Liver (tissue), 9 donors: Measurements from ENCODE around the gene PIAS4. TPM values are rescaled to one million over a fixed set of nuclear protein-coding genes. Genes with fewer than 3 reads are reported as not detected.

Experiments
- DNase-seq: peaks from one replicate; pipeline ENCODE4 v3.0.0-alpha.2; 2017; ENCODE audit warnings: low spot score
- H3K27ac ChIP-seq, 2 donors: one replicate each; pipeline ENCODE4 v1.7.0; 2013; ENCODE audit warnings: inconsistent platforms in 2 of 2, low read length in 2 of 2, control low read depth in 1 of 2, low read depth in 1 of 2, mild to moderate bottlenecking in 1 of 2
- H3K27me3 ChIP-seq, 4 donors: one replicate each; pipeline versions ENCODE4 v1.6.1 to v1.7.0; 2013; ENCODE audit warnings: low read length in 3 of 4, inconsistent platforms in 1 of 4, mild to moderate bottlenecking in 1 of 4, moderate library complexity in 1 of 4; ENCODE audit not compliant: control insufficient read depth in 4 of 4, insufficient read depth in 4 of 4
- H3K36me3 ChIP-seq, 4 donors: one replicate each; pipeline versions ENCODE4 v1.6.1 to v1.7.0; 2013; ENCODE audit warnings: low read length in 3 of 4, mild to moderate bottlenecking in 3 of 4, low read depth in 1 of 4, moderate library complexity in 1 of 4; ENCODE audit not compliant: control insufficient read depth in 4 of 4, insufficient read depth in 3 of 4
- H3K4me1 ChIP-seq, 4 donors: one replicate each; pipeline versions ENCODE4 v1.6.1 to v1.7.0; 2013; ENCODE audit warnings: low read length in 3 of 4, mild to moderate bottlenecking in 3 of 4, moderate library complexity in 1 of 4; ENCODE audit not compliant: control insufficient read depth in 4 of 4, insufficient read depth in 4 of 4
- H3K4me3 ChIP-seq, 3 donors: one replicate each; pipeline versions ENCODE4 v1.6.1 to v1.7.0; 2013; ENCODE audit warnings: low read length in 3 of 3, control low read depth in 1 of 3, low read depth in 1 of 3, mild to moderate bottlenecking in 1 of 3
- H3K9ac ChIP-seq, 2 donors: one replicate each; pipeline ENCODE4 v1.7.0; 2013; ENCODE audit warnings: low read length in 2 of 2, mild to moderate bottlenecking in 2 of 2, moderate library complexity in 2 of 2, control low read depth in 1 of 2, low read depth in 1 of 2
- H3K9me3 ChIP-seq, 4 donors: one replicate each; pipeline versions ENCODE4 v1.6.1 to v1.7.0; 2013; ENCODE audit warnings: low read length in 3 of 4; ENCODE audit not compliant: control insufficient read depth in 4 of 4
- EGR1 ChIP-seq, 2 donors: IDR thresholded peaks; 2 replicates each; pipeline ENCODE4 v1.6.1; 2016 to 2018; ENCODE audit warnings: antibody characterized with exemption in 2 of 2, low read depth in 2 of 2
- FOXA1 ChIP-seq: IDR thresholded peaks from 2 replicates; pipeline ENCODE4 v1.6.1; 2016; ENCODE audit warnings: antibody characterized with exemption
- FOXA2 ChIP-seq: IDR thresholded peaks from 2 replicates; pipeline ENCODE4 v1.6.1; 2016; ENCODE audit warnings: antibody characterized with exemption
- GABPA ChIP-seq, 2 donors: IDR thresholded peaks in 1 of 2; conservative IDR thresholded peaks in 1 of 2; 2 replicates each; pipeline ENCODE4 v1.6.1; 2016; ENCODE audit warnings: antibody characterized with exemption in 2 of 2, mild to moderate bottlenecking in 1 of 2, moderate library complexity in 1 of 2
- HNF4A ChIP-seq, 2 donors: conservative IDR thresholded peaks; 2 replicates each; pipeline ENCODE4 v1.6.1; 2016; ENCODE audit warnings: antibody characterized with exemption in 2 of 2, mild to moderate bottlenecking in 2 of 2
- HNF4G ChIP-seq: IDR thresholded peaks from 2 replicates; pipeline ENCODE4 v1.6.1; 2016; ENCODE audit warnings: antibody characterized with exemption
- JUND ChIP-seq, 2 donors: IDR thresholded peaks; 2 replicates each; pipeline ENCODE4 v1.6.1; 2016; ENCODE audit warnings: antibody characterized with exemption in 2 of 2
- NR2F2 ChIP-seq: IDR thresholded peaks from 2 replicates; pipeline ENCODE4 v1.6.1; 2016; ENCODE audit warnings: antibody characterized with exemption
- RAD21 ChIP-seq, 2 donors: IDR thresholded peaks; 2 replicates each; pipeline ENCODE4 v1.6.1; 2016; ENCODE audit warnings: antibody characterized with exemption in 2 of 2, mild to moderate bottlenecking in 2 of 2
- RXRA ChIP-seq, 2 donors: IDR thresholded peaks; 2 replicates each; pipeline ENCODE4 v1.6.1; 2017 to 2018; ENCODE audit warnings: antibody characterized with exemption in 2 of 2, mild to moderate bottlenecking in 1 of 2
- SP1 ChIP-seq: IDR thresholded peaks from 2 replicates; pipeline ENCODE4 v1.6.1; 2018; ENCODE audit warnings: antibody characterized with exemption, mild to moderate bottlenecking
- TAF1 ChIP-seq: conservative IDR thresholded peaks from 2 replicates; pipeline ENCODE4 v1.6.1; 2016; ENCODE audit warnings: antibody characterized with exemption, mild to moderate bottlenecking
- YY1 ChIP-seq: IDR thresholded peaks from 2 replicates; pipeline ENCODE4 v1.6.1; 2016; ENCODE audit warnings: antibody characterized with exemption, mild to moderate bottlenecking
- WGBS: extraction: QIAGEN DNeasy Blood & Tissue Kit; methylation state at CpG from one replicate; pipeline ENCODE4 v1.1.7; 2013; 5-methylcytosine and 5-hydroxymethylcytosine counted together
- polyA plus RNA-seq, 2 donors: library from polyadenylated mRNA; stranded (reverse) in 1 of 2; unstranded in 1 of 2; fragments of 200-250 nt in 1 of 2; fragments of >200 nt in 1 of 2; fragmentation: Nextera tagmentation in 1 of 2; extraction: Ambion mirVana in 1 of 2; gene quantifications; one replicate each; pipeline versions ENCODE4 v1.2.1 to v1.2.3, GENCODE V29; 2013 to 2015
- total RNA-seq, 2 donors: library from RNA; depleted of rRNA; stranded (reverse); fragments of >200 nt; gene quantifications; one replicate each; pipeline ENCODE4 v1.2.3, GENCODE V29; 2014
- TF ChIP-seq, protein P1 (sequence below): fragments of 150-350 bp; IDR thresholded peaks from 2 replicates; pipeline ENCODE4 v1.5.1; 2017; ENCODE audit warnings: improper control_type of control experiment, low read depth, low read length; ENCODE audit not compliant: missing input control
- TF ChIP-seq, protein P2 (sequence below): IDR thresholded peaks from 2 replicates; pipeline ENCODE4 v1.6.1; 2016; ENCODE audit warnings: antibody characterized with exemption
- TF ChIP-seq, protein P3 (sequence below): IDR thresholded peaks from 2 replicates; pipeline ENCODE4 v1.6.1; 2016; ENCODE audit warnings: antibody characterized with exemption
- TF ChIP-seq, protein P4 (sequence below): IDR thresholded peaks from 2 replicates; pipeline ENCODE4 v1.6.1; 2016; ENCODE audit warnings: antibody characterized with exemption
- TF ChIP-seq, protein P5 (sequence below): IDR thresholded peaks from 2 replicates; pipeline ENCODE4 v1.6.1; 2016; ENCODE audit warnings: antibody characterized with exemption, mild to moderate bottlenecking
- donor health status: healthy.
- donor health status: healthy.
- donor health status: healthy.
- donor health status: healthy.
- donor health status: healthy.

PIAS4 gene
- total and polyA plus RNA-seq, 4 donors = 5.6 to 14.1 (median 10.6) TPM

DNA sequence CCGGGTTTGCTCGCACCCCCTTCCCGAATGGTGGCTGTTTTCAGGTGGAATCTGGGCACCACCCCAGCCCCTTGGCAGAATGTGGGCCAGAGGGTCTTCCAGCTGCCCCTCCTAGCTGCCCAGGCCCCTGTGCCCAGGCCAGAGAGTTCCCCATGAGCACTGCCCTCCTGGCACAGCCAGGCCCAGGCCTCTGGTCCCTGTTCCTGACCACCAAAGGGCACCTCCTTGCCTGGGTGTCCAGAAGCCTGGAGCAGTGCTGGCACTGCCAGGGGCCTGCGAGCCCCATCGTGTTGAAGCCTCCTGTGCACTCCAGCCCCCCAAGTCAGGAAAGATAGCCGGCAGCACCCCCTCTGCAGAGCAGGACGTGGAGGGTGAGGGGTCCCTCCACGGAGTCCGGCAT, 23.4 kb downstream of the PIAS4 start (continued):
- TF ChIP-seq, protein P1, sequence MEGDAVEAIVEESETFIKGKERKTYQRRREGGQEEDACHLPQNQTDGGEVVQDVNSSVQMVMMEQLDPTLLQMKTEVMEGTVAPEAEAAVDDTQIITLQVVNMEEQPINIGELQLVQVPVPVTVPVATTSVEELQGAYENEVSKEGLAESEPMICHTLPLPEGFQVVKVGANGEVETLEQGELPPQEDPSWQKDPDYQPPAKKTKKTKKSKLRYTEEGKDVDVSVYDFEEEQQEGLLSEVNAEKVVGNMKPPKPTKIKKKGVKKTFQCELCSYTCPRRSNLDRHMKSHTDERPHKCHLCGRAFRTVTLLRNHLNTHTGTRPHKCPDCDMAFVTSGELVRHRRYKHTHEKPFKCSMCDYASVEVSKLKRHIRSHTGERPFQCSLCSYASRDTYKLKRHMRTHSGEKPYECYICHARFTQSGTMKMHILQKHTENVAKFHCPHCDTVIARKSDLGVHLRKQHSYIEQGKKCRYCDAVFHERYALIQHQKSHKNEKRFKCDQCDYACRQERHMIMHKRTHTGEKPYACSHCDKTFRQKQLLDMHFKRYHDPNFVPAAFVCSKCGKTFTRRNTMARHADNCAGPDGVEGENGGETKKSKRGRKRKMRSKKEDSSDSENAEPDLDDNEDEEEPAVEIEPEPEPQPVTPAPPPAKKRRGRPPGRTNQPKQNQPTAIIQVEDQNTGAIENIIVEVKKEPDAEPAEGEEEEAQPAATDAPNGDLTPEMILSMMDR = no peak
- TF ChIP-seq, protein P2, sequence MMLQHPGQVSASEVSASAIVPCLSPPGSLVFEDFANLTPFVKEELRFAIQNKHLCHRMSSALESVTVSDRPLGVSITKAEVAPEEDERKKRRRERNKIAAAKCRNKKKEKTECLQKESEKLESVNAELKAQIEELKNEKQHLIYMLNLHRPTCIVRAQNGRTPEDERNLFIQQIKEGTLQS = no peak
- TF ChIP-seq TAF1 = no peak
- no peak for TF ChIP-seq GABPA (IDR thresholded peaks at IDR 0.05 in 1 of 2, conservative IDR thresholded peaks at IDR 0.05 in 1 of 2)
- TF ChIP-seq YY1 = no peak
- no peak for TF ChIP-seq JUND (IDR thresholded peaks at IDR 0.05)
- TF ChIP-seq NR2F2 = no peak
- TF ChIP-seq HNF4G = no peak
- TF ChIP-seq HNF4A (conservative IDR thresholded peaks at IDR 0.05) = no peak
- TF ChIP-seq FOXA2 = no peak
- TF ChIP-seq RAD21 (IDR thresholded peaks at IDR 0.05) = no peak
- no peak for TF ChIP-seq EGR1 (IDR thresholded peaks at IDR 0.05; ENCODE audit: low read depth in 2 of 2)

DNA sequence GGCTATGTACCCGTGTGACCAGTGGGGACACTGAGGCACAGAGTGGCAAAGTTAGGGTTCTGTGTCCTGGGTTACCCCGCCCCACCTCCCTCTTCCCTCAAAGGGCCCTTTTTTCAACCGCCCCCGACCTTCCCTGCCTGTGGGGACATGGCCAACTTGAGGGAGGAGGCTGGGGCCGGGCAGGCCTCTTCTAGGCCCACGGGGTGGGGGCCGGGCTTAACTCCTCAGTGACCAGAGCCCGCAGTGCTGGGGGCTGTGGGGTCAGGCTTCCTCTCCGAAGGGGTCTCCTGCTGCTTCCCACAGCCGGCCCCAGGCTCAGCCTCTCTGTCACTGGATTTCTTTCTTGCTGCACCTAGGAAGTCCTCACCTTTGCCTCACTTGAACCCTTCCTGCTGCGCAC, 23.9 kb downstream of the PIAS4 start:
- WGBS = 89% methylated on average over 11 of the region's 11 CpGs
- H3K36me3 ChIP-seq = peaks cover 3 to 41% (median 19%) of the 10 kb centered on the region in 4 donors
- no peak overlapping the region for H3K27ac ChIP-seq

More for the DNA sequence above, 23.9 kb downstream of the PIAS4 start:
- no peak overlapping the region for H3K4me3 ChIP-seq
- TF ChIP-seq TAF1 (no peak), RAD21 (IDR thresholded peaks at IDR 0.05) (no peak), YY1 (no peak), RXRA (IDR thresholded peaks at IDR 0.05) (no peak), SP1 (no peak), HNF4G (no peak), GABPA (IDR thresholded peaks at IDR 0.05 in 1 of 2, conservative IDR thresholded peaks at IDR 0.05 in 1 of 2) (no peak), FOXA2 (no peak), HNF4A (conservative IDR thresholded peaks at IDR 0.05) (no peak), JUND (IDR thresholded peaks at IDR 0.05) (no peak), NR2F2 (no peak), EGR1 (IDR thresholded peaks at IDR 0.05; ENCODE audit: low read depth in 2 of 2) (no peak), FOXA1 (no peak)
- TF ChIP-seq, protein P3, sequence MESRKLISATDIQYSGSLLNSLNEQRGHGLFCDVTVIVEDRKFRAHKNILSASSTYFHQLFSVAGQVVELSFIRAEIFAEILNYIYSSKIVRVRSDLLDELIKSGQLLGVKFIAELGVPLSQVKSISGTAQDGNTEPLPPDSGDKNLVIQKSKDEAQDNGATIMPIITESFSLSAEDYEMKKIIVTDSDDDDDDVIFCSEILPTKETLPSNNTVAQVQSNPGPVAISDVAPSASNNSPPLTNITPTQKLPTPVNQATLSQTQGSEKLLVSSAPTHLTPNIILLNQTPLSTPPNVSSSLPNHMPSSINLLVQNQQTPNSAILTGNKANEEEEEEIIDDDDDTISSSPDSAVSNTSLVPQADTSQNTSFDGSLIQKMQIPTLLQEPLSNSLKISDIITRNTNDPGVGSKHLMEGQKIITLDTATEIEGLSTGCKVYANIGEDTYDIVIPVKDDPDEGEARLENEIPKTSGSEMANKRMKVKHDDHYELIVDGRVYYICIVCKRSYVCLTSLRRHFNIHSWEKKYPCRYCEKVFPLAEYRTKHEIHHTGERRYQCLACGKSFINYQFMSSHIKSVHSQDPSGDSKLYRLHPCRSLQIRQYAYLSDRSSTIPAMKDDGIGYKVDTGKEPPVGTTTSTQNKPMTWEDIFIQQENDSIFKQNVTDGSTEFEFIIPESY = no peak
- TF ChIP-seq, protein P4, sequence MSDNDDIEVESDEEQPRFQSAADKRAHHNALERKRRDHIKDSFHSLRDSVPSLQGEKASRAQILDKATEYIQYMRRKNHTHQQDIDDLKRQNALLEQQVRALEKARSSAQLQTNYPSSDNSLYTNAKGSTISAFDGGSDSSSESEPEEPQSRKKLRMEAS = no peak
- TF ChIP-seq, protein P5, sequence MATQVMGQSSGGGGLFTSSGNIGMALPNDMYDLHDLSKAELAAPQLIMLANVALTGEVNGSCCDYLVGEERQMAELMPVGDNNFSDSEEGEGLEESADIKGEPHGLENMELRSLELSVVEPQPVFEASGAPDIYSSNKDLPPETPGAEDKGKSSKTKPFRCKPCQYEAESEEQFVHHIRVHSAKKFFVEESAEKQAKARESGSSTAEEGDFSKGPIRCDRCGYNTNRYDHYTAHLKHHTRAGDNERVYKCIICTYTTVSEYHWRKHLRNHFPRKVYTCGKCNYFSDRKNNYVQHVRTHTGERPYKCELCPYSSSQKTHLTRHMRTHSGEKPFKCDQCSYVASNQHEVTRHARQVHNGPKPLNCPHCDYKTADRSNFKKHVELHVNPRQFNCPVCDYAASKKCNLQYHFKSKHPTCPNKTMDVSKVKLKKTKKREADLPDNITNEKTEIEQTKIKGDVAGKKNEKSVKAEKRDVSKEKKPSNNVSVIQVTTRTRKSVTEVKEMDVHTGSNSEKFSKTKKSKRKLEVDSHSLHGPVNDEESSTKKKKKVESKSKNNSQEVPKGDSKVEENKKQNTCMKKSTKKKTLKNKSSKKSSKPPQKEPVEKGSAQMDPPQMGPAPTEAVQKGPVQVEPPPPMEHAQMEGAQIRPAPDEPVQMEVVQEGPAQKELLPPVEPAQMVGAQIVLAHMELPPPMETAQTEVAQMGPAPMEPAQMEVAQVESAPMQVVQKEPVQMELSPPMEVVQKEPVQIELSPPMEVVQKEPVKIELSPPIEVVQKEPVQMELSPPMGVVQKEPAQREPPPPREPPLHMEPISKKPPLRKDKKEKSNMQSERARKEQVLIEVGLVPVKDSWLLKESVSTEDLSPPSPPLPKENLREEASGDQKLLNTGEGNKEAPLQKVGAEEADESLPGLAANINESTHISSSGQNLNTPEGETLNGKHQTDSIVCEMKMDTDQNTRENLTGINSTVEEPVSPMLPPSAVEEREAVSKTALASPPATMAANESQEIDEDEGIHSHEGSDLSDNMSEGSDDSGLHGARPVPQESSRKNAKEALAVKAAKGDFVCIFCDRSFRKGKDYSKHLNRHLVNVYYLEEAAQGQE = no peak
- TF ChIP-seq, protein P2 = no peak
- TF ChIP-seq, protein P1 = no peak
- H3K9ac ChIP-seq = no peak overlapping the region
- no peak for DNase-seq
- H3K4me1 ChIP-seq = peaks cover 0 to 4% (median 0%) of the 10 kb centered on the region in 4 donors
- no peaks in the 10 kb centered on the region for H3K9me3 ChIP-seq
- H3K27me3 ChIP-seq = no peaks in the 10 kb centered on the region
